A549 (cell line): ENCODE measurements around the gene ZNF438.

Experiments used
- CTCF ChIP-seq: fragments of >200 bp; sonication (Bioruptor Twin); formaldehyde crosslinking; IDR thresholded peaks from 3 replicates; pipeline ENCODE4 v1.5.1; 2016
- RNF2 ChIP-seq: fragments of 200-600 bp; sonication (generic); IDR thresholded peaks from 2 replicates; pipeline ENCODE4 v1.6.1; 2016; ENCODE audit warnings: low read depth, mild to moderate bottlenecking, antibody characterized with exemption, moderate library complexity, borderline replicate concordance

DNA sequence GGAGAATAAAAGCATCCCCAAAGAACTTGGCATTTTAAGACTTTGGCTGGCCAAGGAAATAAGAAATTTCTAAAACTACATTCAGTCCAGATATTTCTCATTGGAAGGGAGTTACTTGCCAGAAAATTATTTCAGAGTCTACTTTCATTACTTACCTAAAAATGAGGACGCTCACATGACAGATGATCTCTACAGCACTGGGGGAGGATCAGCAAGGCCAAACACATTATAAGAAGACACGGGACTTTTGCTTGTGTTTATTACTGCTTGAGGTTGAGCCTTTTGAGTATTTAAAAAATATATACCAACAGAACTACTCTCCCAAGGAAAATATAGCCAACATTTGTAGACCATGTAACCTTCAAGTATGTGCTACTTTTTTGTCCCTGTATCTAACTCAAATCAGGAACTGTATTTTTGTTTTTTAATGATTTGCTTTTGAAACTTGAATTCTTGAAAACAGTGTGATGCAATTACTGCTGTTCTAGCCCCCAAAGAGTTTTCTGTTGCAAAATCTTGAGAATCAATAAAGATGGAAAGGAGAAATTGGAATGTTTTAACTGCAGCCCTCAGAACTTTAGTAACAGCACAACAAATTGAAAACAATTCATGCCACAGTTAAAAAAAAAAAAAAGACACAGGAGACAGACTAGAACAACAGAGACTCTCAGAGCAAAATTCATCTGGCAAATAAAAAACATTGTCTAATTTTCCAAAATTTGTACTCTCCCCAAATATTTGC, 128.1 kb downstream of the ZNF438 start:
- TF ChIP-seq CTCF = no peak
- TF ChIP-seq RNF2 = no peak
